Choroid plexus epithelial cell (primary cell): ENCODE data around the gene ERBB3.
A peak's percentile ranks its signal among the peaks of the same experiment; 100 is the strongest.

ENCODE experiments used
- DNase-seq: peaks from one replicate; pipeline ENCODE4 v3.0.0-alpha.2; 2010; ENCODE audit warnings: low read depth
- H3K4me3 ChIP-seq: 2 replicates; pipeline ENCODE4 v1.5.1; 2011; ENCODE audit warnings: low read depth, mild to moderate bottlenecking, control low read depth, low read length, moderate library complexity
- CTCF ChIP-seq: conservative IDR thresholded peaks from 2 replicates; pipeline ENCODE4 v1.5.1; 2011; ENCODE audit warnings: low read depth, mild to moderate bottlenecking, control low read depth, inconsistent platforms, low read length, moderate library complexity

Gene ERBB3

GRCh38 chr12:56080556-56081138 is 682 bp downstream of the ERBB3 start:
- H3K4me3 ChIP-seq: peak overlapping the region; percentile 59
- DNase-seq: no peak
- no peak for TF ChIP-seq CTCF

- DNase-seq: no peak
- no peak for TF ChIP-seq CTCF
- no peak overlapping the region for H3K4me3 ChIP-seq
These were observed 1.7 kb downstream of the ERBB3 start for GRCh38 chr12:56081393-56082347.

GRCh38 chr12:56082382-56082781 is 2.4 kb downstream of the ERBB3 start:
- H3K4me3 ChIP-seq: no peak overlapping the region

GRCh38 chr12:56082967-56083366 is 3.0 kb downstream of the ERBB3 start:
- no peak overlapping the region for H3K4me3 ChIP-seq
- no peak for DNase-seq
- no peak for TF ChIP-seq CTCF

More at GRCh38 chr12:56082382-56082781, 2.4 kb downstream of the ERBB3 start:
- DNase-seq: no peak
- TF ChIP-seq CTCF: no peak

- DNase-seq: peak; percentile 15
- peak; percentile 58 for TF ChIP-seq CTCF
- no peak overlapping the region for H3K4me3 ChIP-seq
These were observed 5.1 kb downstream of the ERBB3 start for GRCh38 chr12:56084958-56085543.

- no peak for DNase-seq
- H3K4me3 ChIP-seq: no peak overlapping the region
These were observed 6.1 kb downstream of the ERBB3 start for GRCh38 chr12:56086096-56086495.

More at GRCh38 chr12:56086096-56086495, 6.1 kb downstream of the ERBB3 start:
- TF ChIP-seq CTCF: no peak
